ENCODE data around the gene CREB1.

DNA sequence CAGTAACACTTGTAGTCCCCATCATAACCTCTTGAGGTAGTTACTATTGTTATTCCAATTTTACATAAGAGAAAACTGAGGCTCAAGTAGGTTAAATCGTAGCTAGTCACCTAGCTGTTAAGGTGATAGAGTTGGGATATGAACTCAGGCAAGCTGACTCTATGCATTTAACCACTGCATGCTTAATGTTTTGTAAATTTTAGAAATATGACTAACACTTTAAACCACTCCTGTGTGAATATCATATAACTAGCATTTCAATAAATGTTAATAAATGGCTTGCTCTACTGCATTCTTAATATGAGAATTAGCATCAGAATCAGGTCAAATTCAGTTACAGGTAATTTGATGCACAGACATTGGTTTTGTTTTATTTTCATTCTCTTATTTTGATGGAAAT lies 35.6 kb upstream of the CREB1 start:
- TF ChIP-seq EZH2 (IDR thresholded peaks at IDR 0.05; ENCODE audit: borderline replicate concordance, insufficient read depth, low read depth, low read length, poor library complexity, severe bottlenecking), result no peak
- TF ChIP-seq, protein P1, sequence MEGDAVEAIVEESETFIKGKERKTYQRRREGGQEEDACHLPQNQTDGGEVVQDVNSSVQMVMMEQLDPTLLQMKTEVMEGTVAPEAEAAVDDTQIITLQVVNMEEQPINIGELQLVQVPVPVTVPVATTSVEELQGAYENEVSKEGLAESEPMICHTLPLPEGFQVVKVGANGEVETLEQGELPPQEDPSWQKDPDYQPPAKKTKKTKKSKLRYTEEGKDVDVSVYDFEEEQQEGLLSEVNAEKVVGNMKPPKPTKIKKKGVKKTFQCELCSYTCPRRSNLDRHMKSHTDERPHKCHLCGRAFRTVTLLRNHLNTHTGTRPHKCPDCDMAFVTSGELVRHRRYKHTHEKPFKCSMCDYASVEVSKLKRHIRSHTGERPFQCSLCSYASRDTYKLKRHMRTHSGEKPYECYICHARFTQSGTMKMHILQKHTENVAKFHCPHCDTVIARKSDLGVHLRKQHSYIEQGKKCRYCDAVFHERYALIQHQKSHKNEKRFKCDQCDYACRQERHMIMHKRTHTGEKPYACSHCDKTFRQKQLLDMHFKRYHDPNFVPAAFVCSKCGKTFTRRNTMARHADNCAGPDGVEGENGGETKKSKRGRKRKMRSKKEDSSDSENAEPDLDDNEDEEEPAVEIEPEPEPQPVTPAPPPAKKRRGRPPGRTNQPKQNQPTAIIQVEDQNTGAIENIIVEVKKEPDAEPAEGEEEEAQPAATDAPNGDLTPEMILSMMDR (IDR thresholded peaks at IDR 0.05), result no peak

Measured in B cell (primary cell).